Right lobe of liver (tissue), 4 donors: Measurements from ENCODE around the gene PSMB7.

Source experiments
- CTCF ChIP-seq, 4 donors: fragments of 200-600 bp in 3 of 4; fragments of 450-650 bp in 1 of 4; IDR thresholded peaks; one replicate each; pipeline versions ENCODE4 v1.5.1 to v1.8.0; 2016 to 2022; ENCODE audit warnings: antibody characterized with exemption in 4 of 4, mild to moderate bottlenecking in 2 of 4
- POLR2A ChIP-seq: fragments of 450-650 bp; IDR thresholded peaks from one replicate; pipeline ENCODE4 v1.6.1; 2017; ENCODE audit warnings: antibody characterized with exemption, mild to moderate bottlenecking
- donor health status: DM: no; HTN: no; CAD: no.
- donor health status: DM: no; HTN: no; CAD: no.
- donor health status: DM: no; HTN: yes; CAD: no.

GRCh38 chr9:124390794-124391658 is 24.2 kb downstream of the PSMB7 start:
- no peak for TF ChIP-seq POLR2A
- no peak for TF ChIP-seq CTCF (IDR thresholded peaks at IDR 0.05)
